HG03103 (cell line): ENCODE data around the gene CFAP54.

Experiments
- ATAC-seq: cut with Tn5 transposase; IDR thresholded peaks from one replicate; pipeline ENCODE4 v1.9.1; 2021; ENCODE audit warnings: low read depth; ENCODE audit not compliant: unreplicated experiment

CFAP54 gene

DNA sequence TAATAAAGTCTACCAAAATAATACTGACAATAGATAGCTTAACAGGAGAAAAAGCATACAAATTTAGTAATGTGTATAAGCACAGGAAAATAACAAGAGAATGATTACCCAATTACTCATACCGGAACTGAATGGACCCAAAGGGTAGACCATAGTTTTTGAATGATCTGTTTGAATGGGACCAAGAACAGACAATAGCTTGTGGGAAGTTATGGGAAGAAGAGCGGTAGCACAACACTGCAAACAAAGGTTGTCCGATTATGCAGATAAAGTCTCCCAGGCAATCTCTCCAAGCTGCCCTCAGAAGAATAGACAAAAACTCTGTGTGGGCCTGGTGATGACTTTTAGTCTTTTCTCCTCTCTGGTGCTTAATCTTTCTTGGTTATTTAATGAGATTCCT, 321.1 kb downstream of the CFAP54 start:
- ATAC-seq: no peak

- no peak for ATAC-seq
These were observed 321.7 kb downstream of the CFAP54 start for GRCh38 chr12:96811083-96811482.

GRCh38 chr12:96812153-96812552, 322.8 kb downstream of the CFAP54 start:
- ATAC-seq: no peak

GRCh38 chr12:96814200-96814599, 324.8 kb downstream of the CFAP54 start:
- ATAC-seq: no peak

DNA sequence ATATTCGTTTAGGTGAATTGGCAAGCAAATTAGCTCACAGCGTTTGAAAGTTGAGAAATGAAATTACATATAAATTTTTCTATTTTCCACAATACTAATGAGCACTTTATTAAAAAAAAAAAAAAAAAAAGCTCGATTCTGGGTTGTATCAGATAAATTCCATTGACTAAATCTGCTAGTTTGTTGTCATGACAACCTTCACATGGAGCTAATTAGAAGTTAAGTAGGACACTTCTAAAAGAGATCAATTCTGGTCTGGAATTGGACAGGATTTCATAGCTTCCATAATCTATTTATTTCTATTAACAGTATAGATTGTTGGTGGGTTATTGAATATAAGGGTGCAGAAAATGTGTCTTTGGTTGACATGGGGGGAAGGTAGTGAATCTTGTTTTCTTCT, 332.2 kb downstream of the CFAP54 start:
- no peak for ATAC-seq

GRCh38 chr12:96822641-96823040, 333.3 kb downstream of the CFAP54 start:
- ATAC-seq: no peak

DNA sequence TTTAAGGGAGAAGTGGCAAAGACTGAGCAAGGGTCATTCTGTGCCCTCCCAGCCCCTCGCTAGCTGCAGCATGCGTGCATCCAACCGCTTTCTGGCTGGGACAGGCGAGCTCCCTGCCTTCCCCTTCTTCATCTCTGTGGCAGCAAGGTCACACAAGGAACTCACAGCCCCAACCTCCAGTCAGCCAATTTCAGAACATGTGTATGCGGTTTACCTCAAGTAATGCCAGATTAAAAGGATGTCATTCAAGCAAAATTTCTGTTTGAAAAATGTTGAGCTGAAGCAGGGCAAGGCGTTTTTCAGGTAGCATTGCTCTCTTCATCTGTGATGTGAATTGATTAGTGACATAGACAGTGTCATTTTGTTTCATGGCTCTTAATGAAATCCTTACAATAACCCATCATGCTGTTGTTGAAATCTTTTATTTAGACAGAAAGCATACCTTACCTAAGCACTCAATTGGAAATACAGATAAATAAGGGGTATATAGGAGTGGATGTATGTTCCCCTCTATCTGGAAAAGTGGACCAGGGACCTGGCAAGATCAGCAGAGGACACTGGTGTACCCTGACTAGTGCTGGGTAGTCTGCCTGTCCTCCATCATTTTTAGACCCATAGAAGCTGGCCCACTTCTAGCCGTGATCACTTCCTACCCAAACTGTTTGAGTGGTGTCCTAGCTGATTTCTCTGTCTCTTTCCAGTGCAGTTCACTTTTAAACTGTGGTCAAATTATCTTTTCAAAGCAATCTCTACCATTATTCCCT, 334.9 kb downstream of the CFAP54 start:
- no peak for ATAC-seq

GRCh38 chr12:96824838-96825236, 335.5 kb downstream of the CFAP54 start:
- ATAC-seq: no peak

GRCh38 chr12:96828169-96828789, 338.9 kb downstream of the CFAP54 start:
- no peak for ATAC-seq

DNA sequence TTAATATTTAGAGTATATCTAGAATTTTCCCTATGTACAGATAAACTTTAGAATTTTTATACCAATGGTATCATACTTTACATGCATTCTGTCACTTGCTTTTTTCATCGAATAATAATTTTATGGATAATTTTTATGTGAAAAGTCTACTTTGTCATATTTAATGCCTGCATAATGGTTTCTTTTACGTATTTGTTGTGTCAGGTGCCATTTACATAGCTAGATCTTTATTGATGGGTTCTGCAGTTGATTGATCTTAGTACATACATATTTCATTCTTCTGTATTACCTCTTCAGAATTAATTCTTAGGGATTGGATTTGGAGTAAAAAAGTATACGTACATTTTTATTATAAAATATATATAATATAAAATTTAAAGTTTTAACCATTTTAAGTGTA, 340.0 kb downstream of the CFAP54 start:
- ATAC-seq: no peak

DNA sequence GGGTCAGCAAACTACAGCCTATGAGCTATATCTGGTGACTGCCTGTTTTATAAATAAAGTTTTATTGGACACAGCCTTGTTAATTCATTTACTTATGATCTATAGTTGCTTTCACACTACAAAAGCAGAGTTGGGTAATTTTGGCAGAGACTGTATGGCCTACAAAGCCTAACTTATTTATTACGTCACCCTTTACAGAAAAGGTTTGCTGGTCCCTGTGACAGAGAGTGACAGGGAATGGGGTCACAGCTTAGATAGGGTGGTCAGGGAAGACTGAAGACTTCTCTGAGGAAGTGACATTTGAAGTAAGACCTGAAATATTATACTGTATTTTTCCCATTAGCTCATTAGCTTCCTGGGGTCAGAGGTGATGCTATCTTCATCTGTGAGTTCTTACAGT, 342.0 kb downstream of the CFAP54 start:
- no peak for ATAC-seq

DNA sequence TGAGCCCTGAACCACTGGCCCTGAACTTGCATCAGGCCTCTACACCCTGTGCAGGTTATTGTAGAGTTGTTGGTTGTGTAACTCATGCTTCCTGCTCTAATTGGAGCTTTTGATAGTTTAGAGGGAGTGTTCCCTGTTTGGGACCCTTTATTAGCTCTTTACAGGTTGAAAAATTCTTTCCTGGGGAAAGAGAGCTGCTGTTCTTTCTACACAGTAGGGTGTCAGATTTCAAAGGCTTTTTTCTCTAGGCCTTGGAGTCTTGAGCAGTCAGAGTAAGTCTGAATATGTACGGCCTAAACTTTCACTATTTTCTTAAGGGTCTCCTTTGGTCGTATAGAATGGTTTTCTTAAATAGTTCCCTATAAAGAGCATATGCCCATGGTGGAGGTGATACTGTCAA, 356.9 kb downstream of the CFAP54 start:
- no peak for ATAC-seq

GRCh38 chr12:96850676-96851075, 361.3 kb downstream of the CFAP54 start:
- no peak for ATAC-seq

- no peak for ATAC-seq
These were observed 368.8 kb downstream of the CFAP54 start for GRCh38 chr12:96858162-96858561.

DNA sequence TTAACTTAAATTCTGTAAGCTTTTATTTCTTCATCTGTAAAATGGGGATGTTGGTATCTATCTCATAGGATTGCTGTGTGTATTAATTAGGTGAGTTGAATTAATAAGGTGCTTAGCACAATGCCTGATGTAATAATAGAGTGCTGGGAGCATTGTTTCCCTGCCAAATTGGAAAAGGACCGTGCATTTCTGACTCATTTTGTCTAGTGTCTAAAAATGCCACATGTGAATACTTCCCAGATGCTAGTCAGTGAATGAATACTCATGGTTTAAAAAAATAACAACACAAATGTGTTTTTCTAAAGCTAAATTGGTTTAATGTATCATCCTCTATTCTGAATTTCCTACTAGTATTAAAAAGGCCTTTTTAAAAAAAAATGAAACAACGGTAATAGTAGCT, 372.3 kb downstream of the CFAP54 start:
- no peak for ATAC-seq

- no peak for ATAC-seq
These were observed 372.9 kb downstream of the CFAP54 start for GRCh38 chr12:96862326-96862725.

DNA sequence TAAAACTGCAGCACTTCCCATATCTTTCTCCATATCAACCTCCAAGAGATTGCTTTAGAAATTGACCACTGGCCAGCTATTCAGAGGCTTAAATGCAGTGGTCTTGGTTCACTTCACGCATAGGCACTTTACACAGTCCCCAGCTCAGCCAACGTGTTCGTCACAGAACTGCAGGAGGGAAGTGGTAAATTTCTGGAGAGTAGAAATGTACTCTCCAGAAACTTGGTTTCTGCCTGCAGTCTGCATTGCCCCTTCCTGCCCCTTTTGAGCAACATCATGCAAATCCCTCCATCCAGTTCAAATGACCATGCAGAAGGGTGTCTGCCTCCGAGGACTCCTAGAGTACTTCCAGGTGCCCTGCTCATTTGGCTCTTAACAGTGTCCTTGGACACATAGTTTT, 375.0 kb downstream of the CFAP54 start:
- no peak for ATAC-seq

GRCh38 chr12:96866801-96867590, 377.6 kb downstream of the CFAP54 start:
- no peak for ATAC-seq

DNA sequence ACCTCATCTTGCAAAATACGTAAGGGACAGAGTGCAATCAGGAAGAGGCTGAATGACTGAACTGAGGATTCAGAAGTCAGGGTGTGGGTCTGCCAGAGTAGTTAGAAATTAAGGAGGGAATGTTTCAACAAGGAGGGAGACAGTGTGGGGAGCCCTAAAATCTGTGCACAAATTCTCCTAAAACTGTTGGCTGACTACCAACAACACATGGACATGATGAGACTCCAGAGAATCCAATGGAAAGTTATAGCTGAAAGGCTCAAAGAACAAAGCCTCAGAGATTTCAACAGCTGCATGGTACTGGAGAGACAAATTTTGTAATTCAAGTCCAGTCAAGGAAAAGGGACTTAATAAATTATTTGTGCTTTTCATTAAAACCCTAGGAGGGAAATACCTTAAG, 381.6 kb downstream of the CFAP54 start:
- ATAC-seq: no peak

- no peak for ATAC-seq
These were observed 383.6 kb downstream of the CFAP54 start for GRCh38 chr12:96872961-96873360.

GRCh38 chr12:96874211-96874610, 384.8 kb downstream of the CFAP54 start:
- ATAC-seq: no peak

DNA sequence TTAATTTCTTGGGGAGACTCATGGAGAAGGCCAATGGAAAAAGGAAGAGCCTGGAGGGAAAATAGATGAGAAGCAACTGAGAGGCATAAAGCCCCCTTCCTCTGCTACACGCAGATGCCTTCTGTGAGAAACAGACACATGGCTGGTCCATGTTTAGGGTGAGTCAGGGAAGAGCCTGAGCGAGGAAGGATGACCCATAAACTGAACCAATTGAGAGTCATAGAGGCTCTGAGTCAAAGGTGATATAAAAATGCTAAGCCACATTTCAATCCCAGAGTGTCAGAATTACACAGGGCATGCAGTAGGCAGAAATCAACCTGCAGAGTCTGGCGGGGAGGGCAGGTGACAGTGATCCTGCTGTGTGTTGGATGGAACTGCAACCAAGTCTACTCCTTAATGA, 387.6 kb downstream of the CFAP54 start:
- ATAC-seq: no peak
